Caki2 (cell line): Measurements from ENCODE around the gene SAP30BP. TPM values are rescaled to one million over a fixed set of nuclear protein-coding genes. Genes with fewer than 3 reads are reported as not detected.
A peak's percentile ranks its signal among the peaks of the same experiment; 100 is the strongest.

Experiments
- DNase-seq: peaks from one replicate; pipeline ENCODE4 v3.0.0-alpha.2; 2015; ENCODE audit warnings: low read depth
- in situ Hi-C: cut with HindIII; loops from 2 replicates; pipeline ENCODE4 v1.10.0; 2016; ENCODE audit warnings: low sequenced_read_pairs, low pct_unique_long_range_greater_than_20kb, mixed read lengths
- total RNA-seq: library from RNA; depleted of rRNA; stranded (reverse); fragments of >200 nt; shearing (Covaris generic); gene quantifications from 2 replicates; pipeline ENCODE4 v1.2.3, GENCODE V29; 2014; ENCODE audit warnings: low replicate concordance; rRNA removed

Gene SAP30BP
- 96.6 and 104 TPM in 2 replicates for total RNA-seq

DNA sequence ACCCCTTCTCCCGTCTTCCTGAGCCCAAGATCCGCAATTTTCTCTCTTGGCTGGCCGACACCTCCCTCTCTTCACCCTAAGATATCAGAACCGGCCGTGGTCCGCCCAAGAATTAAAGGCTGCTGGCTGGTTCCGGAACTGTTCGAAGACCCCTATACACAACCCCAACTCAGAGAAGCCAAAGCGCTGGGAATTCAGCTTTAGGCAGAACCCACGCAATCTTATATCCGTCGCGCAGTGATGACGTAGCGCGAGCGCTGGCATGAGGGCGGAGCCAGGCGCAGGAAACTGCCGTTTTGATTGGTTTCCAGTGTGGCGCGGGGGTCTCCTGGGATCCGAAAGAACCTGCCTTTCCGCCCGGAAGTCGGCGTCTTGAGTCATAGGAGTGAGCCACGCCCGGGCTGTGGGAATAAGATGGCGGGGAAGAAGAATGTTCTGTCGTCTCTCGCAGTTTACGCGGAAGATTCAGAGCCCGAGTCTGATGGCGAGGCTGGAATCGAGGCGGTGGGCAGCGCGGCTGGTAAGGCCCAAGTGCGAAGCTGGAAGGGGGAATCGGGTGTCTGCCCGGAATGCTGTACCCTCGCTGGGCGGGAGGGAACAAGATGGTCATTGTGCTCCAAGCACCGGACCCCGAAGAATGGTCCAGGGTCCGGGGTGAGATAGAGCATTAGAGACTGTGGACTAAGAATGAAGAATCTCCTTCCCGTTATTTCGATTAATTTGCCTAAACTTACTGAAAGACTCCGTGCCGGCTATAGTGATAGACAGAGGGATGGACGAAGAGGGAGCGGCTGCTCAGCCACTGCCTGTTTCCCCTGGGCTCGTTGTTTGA lies at the start of gene SAP30BP, which contains the start of gene RECQL5:
TSS of gene SAP30BP (plus strand) at position 380 of the 832 bp plus-strand sequence. CDS start at position 415, 35 bp downstream.
TSS of gene RECQL5 (minus strand) at position 196 of the 832 bp plus-strand sequence. CDS start 597 bp downstream, outside the sequence.
- in situ Hi-C loops: no loop called here

DNA sequence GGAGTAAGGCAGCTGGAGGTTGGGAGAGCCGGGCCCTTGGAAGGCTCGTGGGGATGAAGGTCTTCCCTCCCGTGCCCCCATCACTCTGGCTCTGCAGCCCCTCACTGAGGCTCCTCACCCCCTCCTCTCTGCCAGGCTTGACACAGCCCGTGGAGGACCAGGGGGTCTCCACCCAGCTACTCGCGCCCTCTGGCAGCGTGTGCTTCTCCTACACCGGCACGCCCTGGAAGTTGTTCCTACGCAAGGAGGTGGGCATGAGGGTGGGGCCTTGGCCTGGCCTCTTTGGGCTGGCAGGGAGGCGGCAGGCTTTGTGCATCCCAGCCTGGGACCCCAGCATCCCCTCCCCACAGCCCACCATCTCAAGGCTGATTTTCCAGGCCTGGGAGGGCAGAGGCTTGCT lies 49.5 kb upstream of the SAP30BP start:
- in situ Hi-C loops: no loop called here
- DNase-seq: no peak

More for the DNA sequence above, at the start of gene SAP30BP, which contains the start of gene RECQL5:
- DNase-seq: peak; percentile 94

DNA sequence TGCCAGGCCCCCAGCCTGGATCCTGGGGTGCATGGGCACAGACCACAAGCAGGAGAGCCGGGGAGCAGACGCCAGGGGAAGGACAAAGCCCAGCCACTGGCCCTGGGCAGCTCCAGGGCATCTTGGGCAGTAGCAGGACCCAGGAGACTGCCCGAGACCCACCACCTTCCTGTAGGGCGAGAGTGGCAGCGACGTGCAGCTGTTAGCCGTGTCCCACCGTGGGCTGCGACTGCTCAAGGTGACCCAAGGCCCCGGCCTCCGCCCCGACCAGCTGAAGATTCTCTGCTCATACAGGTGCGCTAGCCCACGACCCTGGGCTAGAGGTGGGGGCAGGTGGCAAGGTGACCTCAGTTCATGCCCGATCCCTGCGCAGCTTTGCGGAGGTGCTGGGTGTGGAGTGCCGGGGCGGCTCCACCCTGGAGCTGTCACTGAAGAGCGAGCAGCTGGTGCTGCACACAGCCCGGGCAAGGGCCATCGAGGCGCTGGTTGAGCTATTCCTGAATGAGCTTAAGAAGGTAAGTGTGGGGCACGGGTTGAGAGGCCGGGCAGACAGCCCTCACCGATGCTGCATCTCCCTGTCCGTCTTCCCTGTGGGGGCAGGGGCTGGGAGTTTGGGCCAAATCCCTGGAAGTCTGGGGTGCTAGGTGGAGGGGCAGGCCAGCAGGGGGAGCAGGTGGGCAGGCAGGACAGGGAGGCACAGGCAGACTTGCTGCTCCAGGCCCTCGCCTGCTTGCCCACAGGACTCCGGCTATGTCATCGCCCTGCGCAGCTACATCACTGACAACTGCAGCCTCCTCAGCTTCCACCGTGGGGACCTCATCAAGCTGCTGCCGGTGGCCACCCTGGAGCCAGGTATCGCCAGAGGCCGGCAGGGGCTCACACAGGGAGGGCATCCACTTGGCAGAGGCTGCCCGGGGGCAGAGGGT lies 47.4 kb upstream of the SAP30BP start:
- no peak for DNase-seq
- in situ Hi-C loops: no loop called here

DNA sequence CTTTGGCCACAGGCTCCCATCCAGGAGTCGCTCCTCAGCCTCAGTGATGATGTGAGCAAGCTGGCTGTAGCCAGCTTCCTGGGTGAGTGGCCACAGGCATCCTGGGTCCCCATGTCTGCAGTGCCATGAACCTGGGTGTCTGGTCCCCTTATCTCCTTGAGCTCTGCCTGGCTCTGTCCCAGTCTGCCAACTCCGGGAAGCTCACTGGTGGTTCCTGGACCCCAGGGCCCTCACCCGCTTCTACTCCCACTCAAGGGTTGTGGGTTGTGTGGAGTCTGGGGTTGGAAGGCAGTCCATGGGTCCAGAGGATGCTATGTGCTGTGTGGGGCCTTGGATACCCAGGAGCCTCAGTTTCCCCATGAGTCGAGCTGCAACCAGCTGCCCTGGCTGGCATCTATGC lies 45.6 kb upstream of the SAP30BP start:
- no peak for DNase-seq
- in situ Hi-C loops: no loop called here

DNA sequence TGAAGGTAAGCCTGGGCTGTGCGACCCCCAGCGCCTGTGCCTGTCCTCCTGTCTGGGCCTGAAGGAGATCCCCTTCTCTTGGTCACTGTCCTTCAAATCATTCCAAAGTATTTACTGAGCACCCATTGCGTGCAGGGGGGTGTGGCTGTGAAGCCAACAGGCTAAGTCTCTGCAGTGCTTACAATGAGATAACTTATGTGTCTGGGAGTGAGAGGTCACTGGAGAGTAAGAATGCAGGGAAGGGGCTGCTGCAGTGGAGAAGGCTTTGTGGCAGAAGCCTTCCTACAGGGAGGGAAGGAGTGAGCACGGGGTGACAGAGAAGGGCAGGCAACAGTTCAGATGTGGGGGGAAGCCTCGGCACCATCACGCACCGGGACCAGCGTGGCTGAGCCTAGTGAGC lies 45.1 kb upstream of the SAP30BP start:
- in situ Hi-C loops: no loop called here
- no peak for DNase-seq

DNA sequence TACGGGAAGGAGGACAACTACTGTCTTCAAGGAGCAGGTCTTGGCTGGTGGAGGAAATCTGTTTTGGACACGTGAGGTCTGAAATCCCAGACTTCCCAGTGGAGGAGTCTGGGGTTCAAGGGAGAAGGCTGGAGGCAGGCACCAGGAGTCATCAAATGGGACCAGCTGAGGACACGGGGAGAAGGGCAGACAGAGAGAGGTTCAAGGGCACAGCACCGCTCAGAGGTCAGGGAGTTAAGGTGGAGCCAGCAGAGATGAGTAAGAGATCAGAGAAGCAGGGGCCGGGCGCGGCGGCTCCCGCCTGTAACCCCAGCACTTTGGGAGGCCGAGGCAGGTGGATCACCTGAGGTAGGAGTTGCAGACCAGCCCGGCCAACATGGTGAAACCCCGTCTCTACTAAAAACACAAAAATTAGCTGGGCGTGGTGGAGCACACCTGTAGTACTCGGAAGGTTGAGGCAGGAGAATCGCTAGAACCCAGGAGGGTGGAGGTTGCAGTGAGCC lies 44.3 kb upstream of the SAP30BP start:
- in situ Hi-C loops: no loop called here
- no peak for DNase-seq

DNA sequence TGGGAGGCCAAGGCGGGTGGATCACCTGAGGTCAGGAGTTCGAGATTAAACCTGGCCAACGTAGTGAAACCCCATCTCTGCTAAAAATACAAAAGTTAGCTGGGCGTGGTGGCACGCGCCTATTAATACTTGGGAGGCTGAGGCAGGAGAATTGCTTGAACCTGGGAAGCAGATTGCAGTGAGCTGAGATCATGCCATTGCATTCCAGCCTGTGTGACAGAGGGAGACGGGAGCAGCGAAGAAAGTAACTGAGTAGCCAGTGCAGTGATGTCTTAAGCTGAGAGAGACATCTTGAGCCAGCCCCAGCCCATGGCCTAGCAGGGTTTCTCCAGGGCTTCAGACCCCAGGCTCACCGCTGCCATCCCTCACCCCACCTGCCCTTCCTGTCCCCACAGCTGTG lies 43.8 kb upstream of the SAP30BP start:
- DNase-seq: no peak
- in situ Hi-C loops: no loop called here

DNA sequence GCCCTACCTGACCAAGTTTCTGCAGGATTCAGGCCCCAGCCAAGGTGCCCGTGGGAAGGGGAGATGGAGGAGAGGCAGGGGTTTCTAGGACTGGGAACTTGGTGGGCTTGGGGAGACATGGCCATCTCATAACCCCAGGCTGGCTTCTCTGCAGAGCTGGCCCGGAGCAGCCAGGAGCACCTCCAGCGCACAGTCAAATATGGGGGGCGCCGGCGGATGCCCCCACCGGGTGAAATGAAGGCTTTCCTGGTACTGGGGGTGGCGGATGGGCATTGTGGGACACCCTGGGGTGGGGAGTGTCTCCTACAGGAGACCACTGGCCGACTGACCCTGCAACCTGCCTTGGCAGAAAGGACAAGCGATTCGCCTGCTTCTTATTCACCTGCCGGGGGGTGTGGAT lies 43.1 kb upstream of the SAP30BP start:
- no peak for DNase-seq
- in situ Hi-C loops: no loop called here

DNA sequence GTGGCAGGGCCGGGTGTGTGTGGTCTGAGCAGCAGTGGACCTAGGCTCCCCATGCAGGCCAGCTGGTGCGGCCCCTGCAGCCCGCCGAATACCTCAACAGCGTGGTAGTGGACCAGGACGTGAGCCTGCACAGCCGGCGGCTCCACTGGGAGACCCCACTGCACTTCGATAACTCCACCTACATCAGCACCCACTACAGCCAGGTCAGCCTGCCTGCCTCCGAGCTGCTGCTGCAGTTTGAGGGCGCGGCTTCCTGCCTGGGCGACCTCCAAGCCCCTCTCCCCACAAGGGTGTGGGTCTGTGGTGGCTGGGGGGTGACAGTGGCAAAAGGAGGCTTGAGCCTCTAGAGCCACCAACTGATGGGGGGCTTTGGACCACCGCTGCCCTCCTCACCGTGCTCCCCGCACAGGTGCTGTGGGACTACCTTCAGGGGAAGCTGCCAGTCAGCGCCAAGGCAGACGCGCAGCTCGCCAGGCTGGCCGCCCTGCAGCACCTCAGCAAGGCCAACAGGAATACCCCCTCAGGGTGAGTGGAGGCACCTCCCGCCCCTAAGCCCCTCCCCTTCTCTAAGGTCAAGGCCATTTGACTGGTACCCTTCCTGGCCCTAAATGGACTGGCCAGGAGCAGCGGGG lies 42.3 kb upstream of the SAP30BP start:
- in situ Hi-C loops: no loop called here

DNA sequence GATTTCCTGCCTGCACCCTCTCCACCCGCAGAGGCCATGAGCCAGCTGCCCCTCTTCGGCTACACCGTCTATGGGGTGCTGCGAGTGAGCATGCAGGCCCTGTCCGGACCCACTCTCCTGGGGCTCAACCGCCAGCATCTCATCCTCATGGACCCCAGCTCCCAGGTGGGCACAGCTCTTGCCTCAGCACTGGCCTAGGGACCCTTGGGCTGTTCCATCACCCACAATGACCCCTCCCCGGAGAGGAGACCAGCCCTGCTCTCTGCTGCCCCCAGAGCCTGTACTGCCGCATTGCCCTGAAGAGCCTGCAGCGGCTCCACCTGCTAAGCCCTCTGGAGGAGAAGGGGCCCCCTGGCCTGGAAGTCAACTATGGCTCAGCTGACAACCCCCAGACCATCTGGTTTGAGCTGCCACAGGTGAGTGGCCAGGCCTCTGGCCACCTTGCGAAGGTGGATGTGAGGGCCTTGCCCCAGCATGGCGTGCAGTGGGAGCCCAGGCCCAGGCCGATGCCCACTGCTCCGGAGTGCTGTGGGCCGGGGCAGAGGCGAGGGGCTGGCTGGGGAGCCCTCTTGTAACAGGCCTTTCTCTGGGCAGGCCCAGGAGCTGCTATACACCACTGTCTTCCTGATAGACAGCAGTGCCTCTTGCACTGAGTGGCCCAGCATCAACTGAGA lies 41.2 kb upstream of the SAP30BP start:
- in situ Hi-C loops: no loop called here
- no peak for DNase-seq

More for the DNA sequence above, 42.3 kb upstream of the SAP30BP start:
- no peak for DNase-seq

DNA sequence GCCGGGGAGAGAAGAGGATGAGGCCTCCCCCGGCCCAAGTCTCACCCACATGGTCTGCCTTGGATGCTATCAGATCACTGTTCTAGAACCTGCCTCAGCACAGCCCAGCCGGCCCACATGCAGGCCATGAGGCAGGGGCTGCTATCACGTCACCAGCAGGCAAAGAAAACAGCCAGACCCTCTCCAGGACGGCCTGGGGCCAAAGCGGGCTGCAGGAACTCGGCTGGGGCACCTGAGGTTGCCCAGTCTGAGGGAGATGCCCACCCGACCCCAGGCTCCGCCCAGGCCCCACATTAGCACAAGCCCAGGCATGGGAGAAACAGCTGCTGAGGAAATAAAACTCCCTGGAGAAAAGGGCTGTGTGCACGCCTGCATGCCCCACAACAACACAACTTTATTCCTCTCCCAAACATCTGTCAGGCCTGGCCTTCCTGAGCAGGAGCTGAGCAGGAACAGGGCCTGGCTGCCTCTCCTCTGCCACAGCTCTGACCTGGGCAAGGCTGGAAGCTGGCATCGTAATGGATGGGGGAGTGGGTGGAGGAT lies 40.6 kb upstream of the SAP30BP start:
- no peak for DNase-seq
- in situ Hi-C loops: no loop called here

DNA sequence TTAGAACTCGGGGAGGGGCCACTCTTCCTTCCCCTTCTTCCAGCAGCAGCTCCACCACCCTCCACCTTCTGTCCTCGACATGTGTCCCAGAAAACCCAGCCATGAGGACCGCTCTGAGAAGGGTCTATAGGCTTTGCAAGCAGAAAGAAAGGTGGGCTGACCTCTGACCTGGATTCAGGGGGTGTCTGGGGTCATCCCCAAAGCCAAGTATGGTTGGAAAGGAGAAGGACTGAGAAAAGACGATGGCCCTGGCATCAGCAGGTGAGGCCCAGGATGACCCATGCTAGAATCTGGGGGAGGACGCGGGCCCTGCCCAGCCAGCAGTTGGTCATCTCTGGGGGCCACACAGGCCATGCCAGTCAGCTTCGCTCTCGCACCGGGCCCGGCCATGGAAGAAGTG lies 40.0 kb upstream of the SAP30BP start:
- in situ Hi-C loops: no loop called here
- no peak for DNase-seq

DNA sequence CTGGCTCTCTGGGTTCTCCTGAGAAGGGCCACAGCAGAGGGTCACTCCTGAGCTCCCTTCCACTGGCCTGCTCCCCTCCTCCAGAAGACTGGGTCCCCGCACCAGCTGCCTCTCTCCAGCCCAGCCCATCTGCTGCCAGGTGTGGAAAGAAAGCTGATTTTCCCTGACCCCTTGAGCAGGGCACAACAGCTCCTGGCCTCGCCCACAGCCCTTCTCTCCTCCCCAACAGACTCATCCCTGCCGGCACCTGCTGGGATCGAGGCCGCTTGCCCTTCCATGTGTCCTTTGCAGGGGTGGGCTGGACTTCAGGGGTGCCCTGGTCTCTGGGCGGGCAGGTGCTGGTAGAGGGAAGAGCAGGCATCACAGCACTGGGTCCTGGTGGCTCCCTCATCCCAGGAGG lies 38.7 kb upstream of the SAP30BP start:
- in situ Hi-C loops: no loop called here
- DNase-seq: no peak

DNA sequence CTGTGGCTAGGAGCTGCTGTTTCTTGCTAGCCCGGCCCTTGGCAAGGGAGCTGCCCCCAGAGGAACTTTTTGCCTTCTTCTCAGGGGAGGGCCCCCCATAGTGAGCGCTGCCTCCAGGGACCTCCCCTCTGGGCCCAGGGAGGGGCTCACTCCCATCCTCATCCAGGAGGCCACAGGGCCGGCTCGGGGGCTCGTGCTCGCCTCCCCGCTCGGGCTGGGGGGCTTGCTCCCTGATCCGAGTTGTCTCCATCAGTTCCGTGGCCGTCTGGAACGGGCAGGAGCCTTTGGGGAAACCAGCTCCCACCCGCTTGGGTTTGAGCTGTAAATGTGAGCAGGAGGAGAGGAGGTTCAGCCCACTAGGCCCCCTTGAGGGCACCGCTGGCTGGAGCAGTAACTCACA lies 38.0 kb upstream of the SAP30BP start:
- no peak for DNase-seq
- in situ Hi-C loops: no loop called here

DNA sequence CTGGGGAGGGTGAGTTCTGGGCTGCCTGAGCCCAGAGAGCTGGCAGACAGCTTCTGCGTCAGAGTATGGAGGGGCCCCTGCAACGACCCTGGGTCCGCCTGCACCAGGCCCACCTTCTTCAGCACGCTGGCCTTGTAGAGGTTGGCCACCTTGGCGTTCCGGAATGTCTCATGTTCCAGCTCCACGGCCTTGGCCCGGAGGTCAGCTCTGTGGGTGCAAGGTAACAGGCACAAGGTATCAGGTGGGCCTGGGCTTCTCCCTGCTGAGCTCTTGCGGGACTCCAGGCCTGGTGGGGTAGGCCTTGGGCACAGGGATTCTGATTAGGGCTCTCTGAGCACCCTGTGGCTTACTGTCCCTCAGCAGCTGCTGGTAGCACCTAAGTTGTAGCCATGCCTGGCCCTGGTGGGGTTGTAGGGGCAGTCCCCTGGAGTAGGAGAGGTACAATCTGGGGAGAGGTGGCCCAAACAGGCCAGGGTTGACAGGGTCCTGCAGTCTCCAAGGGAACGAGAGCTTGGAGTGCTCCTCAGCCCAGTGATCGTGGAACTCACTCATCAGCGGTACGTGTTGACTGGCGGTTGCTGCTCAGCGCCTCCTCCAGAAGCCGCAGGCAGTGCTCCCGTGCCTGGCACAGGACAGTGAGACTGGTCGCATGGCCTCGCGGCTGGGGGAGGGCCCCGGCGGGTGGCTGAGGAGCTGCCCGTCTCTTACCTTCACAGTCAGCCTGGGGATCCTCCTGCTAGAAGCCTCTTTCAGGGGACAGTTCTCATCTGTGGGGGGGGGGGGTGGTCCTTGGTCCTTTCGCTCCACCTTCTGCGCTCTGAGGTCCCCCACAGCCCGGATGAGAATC lies 36.8 kb upstream of the SAP30BP start:
- DNase-seq: no peak
- in situ Hi-C loops: no loop called here

DNA sequence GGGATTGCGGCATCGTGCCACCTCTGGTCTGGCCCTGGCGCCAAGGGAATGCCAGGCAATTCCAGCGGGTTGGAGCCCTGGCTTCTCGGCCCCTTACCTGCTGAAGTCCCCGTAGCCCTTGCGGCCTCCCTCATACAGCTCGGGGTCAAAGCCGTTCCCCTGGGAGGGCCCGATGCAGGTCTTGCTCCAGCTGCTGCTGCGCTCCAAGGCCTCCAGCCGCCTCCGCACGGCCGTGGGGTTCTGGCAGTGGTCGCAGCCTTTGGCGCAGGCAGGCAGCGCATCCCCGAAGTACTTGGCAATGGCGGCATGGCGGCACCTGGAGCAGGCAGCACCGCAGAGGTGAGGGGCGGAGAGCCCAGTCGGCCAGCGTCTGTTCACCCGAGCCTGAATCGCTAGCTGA lies 35.8 kb upstream of the SAP30BP start:
- no peak for DNase-seq
- in situ Hi-C loops: no loop called here

DNA sequence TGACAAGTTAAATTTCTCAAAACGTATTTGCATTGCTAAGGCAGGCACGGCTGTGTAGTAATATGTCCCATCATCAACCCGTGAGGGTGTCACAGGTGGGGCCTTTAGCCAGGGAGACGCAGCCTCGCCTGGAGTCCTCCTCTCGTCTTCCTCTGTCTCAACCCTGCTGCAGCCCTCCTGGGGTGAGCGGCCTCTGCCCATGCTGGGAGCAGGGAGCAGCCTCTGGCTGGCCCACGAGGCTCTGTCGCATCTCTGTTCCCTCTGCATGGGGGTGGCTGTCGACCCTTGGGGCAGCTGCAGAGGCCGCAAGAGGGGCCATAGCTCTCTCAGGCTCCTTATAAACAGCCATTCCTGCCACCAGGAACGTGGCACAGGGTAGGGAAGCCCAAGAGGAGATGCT lies 34.7 kb upstream of the SAP30BP start:
- in situ Hi-C loops: no loop called here
- DNase-seq: no peak
